Measurements from ENCODE around the gene HOGA1.

Gene HOGA1

DNA sequence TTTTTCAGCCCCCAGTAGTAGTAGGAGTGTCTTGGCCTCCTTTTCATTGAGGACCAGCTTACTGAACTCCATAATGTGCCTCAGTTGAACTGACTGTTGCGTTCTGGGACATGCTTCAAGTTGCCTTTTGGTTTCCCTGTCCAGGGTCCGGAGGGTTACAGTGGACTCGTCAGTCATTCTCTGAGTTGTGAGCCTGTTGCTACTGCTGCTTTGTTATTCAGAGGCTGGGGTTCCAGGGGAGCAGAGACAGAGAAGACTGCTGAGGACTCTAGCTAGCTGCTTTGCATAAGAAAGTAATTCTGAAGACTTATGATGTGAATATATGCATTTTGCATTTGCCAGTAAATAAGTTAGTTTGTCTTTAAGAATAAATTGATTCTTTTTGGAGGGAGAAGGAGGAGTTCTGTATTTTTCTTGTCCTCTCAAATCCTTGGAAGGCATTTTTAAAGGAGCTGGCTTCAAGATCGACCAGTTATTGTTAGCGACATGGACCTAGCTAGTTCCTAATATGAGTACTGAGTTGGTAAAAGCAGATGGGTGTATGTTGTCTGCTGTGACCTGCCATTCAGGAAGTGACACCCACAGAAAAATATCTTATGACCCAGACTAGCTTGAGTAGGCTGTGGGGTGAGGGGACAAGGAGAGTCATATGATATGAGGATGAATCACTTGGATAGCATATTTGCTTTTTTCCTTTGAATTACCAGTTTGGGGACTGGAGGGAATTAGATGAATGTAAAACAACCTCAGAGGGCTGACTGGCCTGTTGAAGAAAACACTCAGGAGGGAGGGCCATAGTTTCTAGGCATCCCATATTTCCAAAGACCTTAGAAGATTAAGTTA is 64.6 kb downstream of the HOGA1 start:
- TF ChIP-seq POLR2AphosphoS5 (IDR thresholded peaks at IDR 0.05; ENCODE audit: low read depth, low read length) (no peak), SIN3A (IDR thresholded peaks at IDR 0.05; ENCODE audit: borderline replicate concordance, insufficient read depth, low read length) (no peak), TAF1 (IDR thresholded peaks at IDR 0.05; ENCODE audit: borderline replicate concordance, insufficient read depth, low read length) (no peak), FOXP2 (optimal IDR thresholded peaks at IDR 0.05; ENCODE audit: borderline replicate concordance, extremely low read depth, extremely low read length, insufficient read depth) (no peak)
- TF ChIP-seq, protein P1, sequence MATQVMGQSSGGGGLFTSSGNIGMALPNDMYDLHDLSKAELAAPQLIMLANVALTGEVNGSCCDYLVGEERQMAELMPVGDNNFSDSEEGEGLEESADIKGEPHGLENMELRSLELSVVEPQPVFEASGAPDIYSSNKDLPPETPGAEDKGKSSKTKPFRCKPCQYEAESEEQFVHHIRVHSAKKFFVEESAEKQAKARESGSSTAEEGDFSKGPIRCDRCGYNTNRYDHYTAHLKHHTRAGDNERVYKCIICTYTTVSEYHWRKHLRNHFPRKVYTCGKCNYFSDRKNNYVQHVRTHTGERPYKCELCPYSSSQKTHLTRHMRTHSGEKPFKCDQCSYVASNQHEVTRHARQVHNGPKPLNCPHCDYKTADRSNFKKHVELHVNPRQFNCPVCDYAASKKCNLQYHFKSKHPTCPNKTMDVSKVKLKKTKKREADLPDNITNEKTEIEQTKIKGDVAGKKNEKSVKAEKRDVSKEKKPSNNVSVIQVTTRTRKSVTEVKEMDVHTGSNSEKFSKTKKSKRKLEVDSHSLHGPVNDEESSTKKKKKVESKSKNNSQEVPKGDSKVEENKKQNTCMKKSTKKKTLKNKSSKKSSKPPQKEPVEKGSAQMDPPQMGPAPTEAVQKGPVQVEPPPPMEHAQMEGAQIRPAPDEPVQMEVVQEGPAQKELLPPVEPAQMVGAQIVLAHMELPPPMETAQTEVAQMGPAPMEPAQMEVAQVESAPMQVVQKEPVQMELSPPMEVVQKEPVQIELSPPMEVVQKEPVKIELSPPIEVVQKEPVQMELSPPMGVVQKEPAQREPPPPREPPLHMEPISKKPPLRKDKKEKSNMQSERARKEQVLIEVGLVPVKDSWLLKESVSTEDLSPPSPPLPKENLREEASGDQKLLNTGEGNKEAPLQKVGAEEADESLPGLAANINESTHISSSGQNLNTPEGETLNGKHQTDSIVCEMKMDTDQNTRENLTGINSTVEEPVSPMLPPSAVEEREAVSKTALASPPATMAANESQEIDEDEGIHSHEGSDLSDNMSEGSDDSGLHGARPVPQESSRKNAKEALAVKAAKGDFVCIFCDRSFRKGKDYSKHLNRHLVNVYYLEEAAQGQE (IDR thresholded peaks at IDR 0.05; ENCODE audit: insufficient read depth in 1 of 2, low read depth in 2 of 2, low read length in 2 of 2) = no peak

DNA sequence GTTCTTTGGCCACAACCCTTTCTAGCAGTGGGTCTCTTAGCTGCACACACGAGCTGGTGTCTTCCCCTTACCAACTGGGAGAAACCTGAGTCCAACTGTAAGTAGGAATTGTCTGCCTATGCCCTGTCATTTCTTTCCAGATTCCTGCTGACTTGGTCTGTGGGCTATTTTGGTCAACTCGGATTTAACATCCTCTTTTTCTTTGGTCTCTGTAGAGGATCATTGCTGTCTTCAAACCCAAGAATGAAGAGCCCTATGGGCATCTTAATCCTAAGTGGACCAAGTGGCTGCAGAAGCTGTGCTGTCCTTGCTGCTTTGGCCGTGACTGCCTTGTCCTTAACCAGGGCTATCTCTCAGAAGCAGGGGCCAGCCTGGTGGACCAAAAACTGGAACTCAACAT is 66.5 kb downstream of the HOGA1 start:
- TF ChIP-seq SIN3A (IDR thresholded peaks at IDR 0.05; ENCODE audit: borderline replicate concordance, insufficient read depth, low read length) (no peak), FOXP2 (optimal IDR thresholded peaks at IDR 0.05; ENCODE audit: borderline replicate concordance, extremely low read depth, extremely low read length, insufficient read depth) (no peak), TAF1 (IDR thresholded peaks at IDR 0.05; ENCODE audit: borderline replicate concordance, insufficient read depth, low read length) (no peak), POLR2AphosphoS5 (IDR thresholded peaks at IDR 0.05; ENCODE audit: low read depth, low read length) (no peak)
- TF ChIP-seq, protein P1 (IDR thresholded peaks at IDR 0.05; ENCODE audit: insufficient read depth in 1 of 2, low read depth in 2 of 2, low read length in 2 of 2) = no peak

DNA sequence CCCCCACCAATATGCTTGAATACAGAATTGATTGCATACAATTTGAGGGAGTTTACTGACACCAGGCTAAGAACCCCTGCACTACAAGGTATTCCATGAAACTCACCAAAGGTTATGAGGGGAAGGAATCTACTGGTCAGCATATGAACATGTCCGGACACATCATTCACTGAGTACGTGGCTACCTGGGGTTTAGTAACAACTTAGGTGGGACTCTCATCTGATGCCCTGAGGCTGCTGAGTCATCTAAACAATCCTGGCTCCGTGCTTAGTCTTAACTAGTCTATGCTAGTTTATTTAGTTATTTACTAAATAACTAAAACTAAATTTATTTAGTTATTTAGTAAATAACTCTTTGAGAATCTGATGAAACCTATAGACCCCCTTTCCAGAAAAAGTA is 67.6 kb downstream of the HOGA1 start:
- TF ChIP-seq SIN3A (IDR thresholded peaks at IDR 0.05; ENCODE audit: borderline replicate concordance, insufficient read depth, low read length) (no peak), TAF1 (IDR thresholded peaks at IDR 0.05; ENCODE audit: borderline replicate concordance, insufficient read depth, low read length) (no peak), POLR2AphosphoS5 (IDR thresholded peaks at IDR 0.05; ENCODE audit: low read depth, low read length) (no peak), FOXP2 (optimal IDR thresholded peaks at IDR 0.05; ENCODE audit: borderline replicate concordance, extremely low read depth, extremely low read length, insufficient read depth) (no peak)
- TF ChIP-seq, protein P1 (IDR thresholded peaks at IDR 0.05; ENCODE audit: insufficient read depth in 1 of 2, low read depth in 2 of 2, low read length in 2 of 2) = no peak

DNA sequence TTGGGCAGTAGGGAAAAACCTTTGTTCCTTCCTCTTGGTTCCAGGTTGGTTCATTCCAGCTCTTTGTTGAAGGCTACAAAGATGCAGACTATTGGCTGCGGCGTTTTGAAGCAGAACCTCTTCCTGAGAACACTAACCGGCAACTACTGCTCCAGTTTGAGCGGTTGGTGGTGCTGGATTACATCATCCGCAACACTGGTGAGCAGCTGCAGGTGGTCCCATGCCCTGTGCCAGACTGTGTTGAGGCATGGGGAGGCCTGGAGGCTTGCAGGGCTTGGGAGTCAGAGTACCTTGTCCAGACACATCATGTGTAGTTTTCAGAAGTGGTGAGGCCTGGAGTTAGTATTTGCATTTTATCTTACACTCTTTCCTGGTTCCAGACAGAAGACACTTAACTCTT is 72.6 kb downstream of the HOGA1 start:
- TF ChIP-seq FOXP2 (optimal IDR thresholded peaks at IDR 0.05; ENCODE audit: borderline replicate concordance, extremely low read depth, extremely low read length, insufficient read depth) = no peak
- TF ChIP-seq, protein P1 (IDR thresholded peaks at IDR 0.05; ENCODE audit: insufficient read depth in 1 of 2, low read depth in 2 of 2, low read length in 2 of 2) = no peak
- TF ChIP-seq SIN3A (IDR thresholded peaks at IDR 0.05; ENCODE audit: borderline replicate concordance, insufficient read depth, low read length) = no peak
- no peak for TF ChIP-seq POLR2AphosphoS5 (IDR thresholded peaks at IDR 0.05; ENCODE audit: low read depth, low read length)
- no peak for TF ChIP-seq TAF1 (IDR thresholded peaks at IDR 0.05; ENCODE audit: borderline replicate concordance, insufficient read depth, low read length)

Data from PFSK-1 (cell line).